ENCODE data around the gene EPS8.
"Not testable (repeated sequence)": the region's sequence is repeated elsewhere in the genome, so short reads cannot be mapped to it uniquely, and the experiment has no call there.

EPS8 gene

DNA sequence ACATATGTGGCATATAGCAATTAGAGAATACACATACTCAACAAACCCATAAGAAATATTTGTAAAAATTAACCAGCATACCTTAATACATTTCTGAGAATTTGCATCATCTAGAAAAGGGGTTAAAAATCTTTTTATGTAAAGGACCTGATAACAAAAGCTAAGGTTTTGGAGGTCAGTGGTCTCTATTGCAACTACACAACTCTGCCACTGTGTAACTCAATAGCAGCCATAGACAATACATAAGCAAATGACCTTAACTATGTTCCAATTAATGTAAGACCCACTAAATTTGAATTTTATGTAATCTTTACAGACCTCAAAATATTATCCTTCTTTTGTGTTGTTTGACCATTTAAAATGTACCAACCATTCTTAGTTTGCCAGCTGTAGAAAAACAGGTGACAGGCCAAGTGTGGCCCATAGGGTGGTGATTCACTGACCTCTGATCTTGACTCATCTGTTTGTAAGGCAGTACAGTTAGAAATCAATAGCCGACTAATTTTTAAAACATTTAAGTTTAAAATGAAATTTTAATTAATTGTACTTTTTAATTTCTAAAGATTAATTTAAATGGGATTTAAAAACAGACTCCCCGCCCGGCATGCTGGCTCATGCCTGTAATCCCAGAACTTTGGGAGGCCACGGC is 7.4 kb upstream of the EPS8 start:
- DNase-seq = no peak

GRCh38 chr12:15794836-15795235 is 5.6 kb upstream of the EPS8 start:
- DNase-seq = no peak

DNA sequence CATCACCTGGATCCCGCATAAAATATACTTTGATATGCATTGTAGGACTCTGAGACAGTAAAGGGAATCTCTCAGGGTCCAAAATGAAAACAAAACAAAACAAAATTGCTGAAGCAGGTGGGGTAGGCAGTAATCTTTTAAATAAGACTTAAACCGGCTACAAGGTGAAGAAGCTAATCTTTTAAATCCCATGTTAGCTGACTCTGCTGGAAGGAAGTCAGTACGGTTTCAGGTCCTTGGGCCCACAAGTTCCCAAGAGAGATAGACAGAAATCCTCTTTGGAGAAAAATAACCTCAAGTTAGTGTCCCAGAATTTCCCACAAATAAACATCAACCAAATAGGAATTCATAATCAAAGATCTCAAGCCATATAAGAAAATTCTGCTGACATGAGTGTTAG is 5.0 kb upstream of the EPS8 start:
- DNase-seq = no peak

DNA sequence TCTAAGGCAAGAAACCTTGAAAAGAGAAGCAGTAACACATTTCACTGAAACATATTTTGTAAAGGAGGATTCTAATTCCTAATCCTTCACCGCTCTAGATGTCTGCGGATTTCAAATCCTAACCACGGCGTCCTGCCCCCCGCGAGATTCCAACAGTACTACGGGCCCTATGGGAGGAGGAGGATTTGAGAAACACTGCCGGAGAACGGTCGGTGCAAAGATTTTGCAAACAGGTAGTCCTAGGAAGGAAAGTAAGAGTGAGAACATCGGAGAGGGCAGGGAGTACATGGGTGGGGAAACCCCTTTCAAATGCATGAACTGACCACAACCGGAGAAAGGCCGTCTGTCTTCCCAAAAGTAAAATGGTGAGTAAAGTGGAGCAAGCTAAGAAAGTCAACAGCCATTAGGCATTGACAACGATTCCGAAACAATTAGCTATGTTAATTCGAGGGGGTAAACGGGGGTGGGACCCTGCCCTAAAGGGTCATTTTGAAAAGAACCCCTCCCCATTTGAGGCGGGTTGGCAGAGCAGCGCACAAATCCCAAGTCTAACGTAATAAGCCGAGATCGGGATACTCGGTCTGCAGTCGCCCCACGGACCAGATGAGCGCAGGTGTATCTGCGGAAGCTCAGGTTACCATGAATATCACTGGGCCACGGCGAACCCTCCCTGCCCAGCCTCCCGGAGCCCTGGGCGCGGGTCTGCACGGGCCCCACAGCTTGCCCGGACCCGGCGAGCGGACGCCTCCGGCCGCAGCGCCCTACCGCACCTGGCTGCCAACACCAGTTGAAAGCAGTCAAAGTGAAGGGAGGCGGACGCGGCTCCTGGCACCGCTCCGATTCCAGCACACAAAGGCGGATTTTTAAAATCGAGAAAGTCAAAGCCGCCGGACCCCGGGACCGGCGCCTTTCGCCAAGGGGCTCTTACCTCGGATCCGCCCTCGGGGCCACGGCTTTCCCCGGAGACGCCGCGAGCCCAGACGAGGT is 662 bp downstream of the EPS8 start:
- peak; percentile 19 for DNase-seq

- no peak for DNase-seq
Observed at GRCh38 chr12:15787778-15788177, 1.4 kb downstream of the EPS8 start.

DNA sequence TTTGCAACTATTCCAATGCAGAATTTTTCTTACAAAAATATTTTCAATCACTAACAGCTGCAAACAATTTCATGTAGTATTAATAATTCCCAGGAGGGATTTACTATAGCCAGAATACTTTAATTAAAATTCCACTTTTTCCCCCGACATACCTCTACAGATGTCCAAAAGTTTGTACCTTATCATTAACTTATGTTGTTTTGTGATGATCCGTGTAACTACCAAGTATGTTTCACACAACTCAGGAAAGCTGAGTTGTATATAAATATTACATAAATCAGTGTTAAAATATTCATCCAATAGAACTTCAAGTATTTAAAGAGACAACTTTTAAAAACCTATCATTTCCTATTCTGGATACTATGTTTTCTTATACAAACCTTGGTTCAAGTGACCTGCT is 2.4 kb downstream of the EPS8 start:
- DNase-seq = no peak

- DNase-seq = no peak
Observed at GRCh38 chr12:15783288-15783687, 5.9 kb downstream of the EPS8 start.

DNA sequence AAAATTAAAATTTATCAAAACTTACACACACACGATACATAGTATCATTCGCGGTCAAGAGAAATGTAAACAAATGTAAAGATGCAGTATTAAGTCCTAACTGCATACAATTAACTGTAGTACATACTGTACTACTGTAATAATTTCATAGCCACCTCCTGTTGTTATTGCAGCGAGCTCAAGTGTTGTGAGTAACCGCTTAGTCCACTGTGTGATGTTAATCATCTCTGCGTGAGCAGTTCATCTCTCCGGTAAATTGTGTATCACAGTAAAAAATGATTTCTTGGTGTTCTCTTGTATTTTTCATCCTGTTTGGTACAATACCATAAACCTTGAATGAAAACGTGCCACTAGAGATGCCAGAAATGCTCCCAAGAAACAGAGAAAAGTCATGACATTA is 6.5 kb downstream of the EPS8 start:
- no peak for DNase-seq

GRCh38 chr12:15779925-15780324 is 9.3 kb downstream of the EPS8 start:
- DNase-seq = no peak

GRCh38 chr12:15778126-15778525 is 11.1 kb downstream of the EPS8 start:
- DNase-seq = no peak

DNA sequence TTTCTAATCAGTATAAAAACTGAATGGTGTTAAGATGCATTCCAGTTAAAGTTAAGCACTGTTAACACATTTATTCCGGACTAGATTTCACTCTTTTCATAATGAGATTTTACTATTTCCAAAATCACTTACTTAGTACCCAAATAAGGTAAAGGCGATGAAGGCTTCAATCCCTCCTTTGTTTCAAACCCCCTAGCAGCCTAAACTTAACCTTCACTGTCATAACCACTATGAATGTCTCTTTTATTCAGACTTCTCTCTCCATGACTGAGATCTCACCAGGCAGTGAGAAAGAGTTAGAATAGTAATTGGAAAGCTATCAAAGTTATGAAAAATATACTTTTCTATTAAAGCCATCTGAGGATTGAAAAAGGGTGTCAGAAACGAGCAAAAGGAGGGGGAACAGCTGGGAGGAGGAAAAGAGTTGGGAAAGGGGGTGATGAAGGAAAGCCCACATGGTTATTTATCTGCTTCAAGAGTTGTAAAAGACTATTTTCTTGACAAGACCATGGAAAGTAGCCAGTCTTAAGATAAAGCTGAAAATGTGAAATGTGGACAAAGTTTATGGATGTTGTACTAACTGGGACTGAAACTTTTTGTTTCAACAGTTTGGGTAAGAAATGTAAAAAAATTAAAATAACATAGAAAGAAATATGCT is 11.7 kb downstream of the EPS8 start:
- no peak for DNase-seq

GRCh38 chr12:15776532-15776931 is 12.7 kb downstream of the EPS8 start:
- DNase-seq = no peak

- no peak for DNase-seq
Observed at GRCh38 chr12:15774819-15775218, 14.4 kb downstream of the EPS8 start.

- DNase-seq = no peak
Observed at GRCh38 chr12:15772405-15773018, 16.7 kb downstream of the EPS8 start.

DNA sequence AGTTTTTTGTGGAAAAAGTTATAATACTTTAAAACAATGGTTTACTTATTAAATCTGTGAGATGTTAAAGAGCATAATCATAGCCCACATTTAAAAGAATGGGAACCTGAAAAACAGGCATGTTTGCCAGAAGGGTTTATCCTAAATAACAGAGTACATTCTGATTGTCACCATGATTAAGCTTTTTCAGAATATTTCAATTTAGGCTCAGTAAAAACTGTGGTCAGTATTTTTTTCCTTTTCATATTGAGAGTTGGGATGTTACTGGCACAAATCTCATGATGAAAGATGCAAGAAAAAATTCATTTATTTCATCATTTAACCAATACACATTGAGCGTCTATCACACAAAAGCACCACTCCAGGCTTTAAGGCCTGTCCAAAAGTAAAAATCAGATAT is 18.6 kb downstream of the EPS8 start:
- DNase-seq = no peak

DNA sequence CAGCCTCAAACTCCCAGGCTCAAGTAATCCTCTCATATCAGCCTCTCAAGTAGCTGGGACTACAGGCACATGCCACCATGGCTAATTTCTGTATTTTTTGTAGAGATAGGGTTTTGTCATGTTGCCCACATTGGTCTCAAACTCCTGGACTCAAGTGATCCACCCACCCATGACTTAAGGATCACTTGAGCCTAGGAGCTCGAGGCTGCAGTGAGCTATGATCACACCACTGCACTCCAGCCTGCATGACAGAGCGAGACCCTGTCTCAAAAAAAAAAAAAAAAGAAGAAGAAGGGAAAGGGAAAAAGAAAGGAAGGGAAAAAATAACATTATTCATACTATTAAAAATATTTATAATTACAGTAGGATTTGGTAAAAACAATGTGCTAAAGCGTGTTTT is 19.2 kb downstream of the EPS8 start:
- no peak for DNase-seq

GRCh38 chr12:15769586-15769985 is 19.6 kb downstream of the EPS8 start:
- DNase-seq = no peak

DNA sequence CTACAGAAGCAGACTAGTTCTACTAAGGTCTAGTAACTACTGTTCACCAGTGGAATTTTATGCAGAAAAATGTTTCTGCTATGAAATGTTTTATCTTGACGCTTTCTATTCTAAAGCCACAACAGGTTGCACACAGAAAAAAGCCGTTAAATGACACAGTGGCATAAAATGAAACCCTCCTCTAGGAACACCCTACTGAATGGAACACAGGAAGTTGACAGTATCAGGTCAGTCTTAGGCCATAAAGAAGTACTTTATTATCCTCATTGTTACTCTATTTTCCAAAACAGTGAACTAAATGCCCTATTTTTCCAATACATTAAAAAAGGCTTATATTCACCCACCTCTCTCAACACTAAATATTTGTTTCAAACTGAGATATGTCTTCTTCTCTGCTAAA is 21.9 kb downstream of the EPS8 start:
- DNase-seq = no peak

- DNase-seq = no peak
Observed at GRCh38 chr12:15763328-15763727, 25.9 kb downstream of the EPS8 start.

- not testable (repeated sequence) for DNase-seq
Observed at GRCh38 chr12:15762162-15762561, 27.0 kb downstream of the EPS8 start.

GRCh38 chr12:15757553-15758255 is 31.5 kb downstream of the EPS8 start:
- DNase-seq = peak; percentile 23

- DNase-seq = no peak
Observed at GRCh38 chr12:15756822-15757221, 32.4 kb downstream of the EPS8 start.

DNA sequence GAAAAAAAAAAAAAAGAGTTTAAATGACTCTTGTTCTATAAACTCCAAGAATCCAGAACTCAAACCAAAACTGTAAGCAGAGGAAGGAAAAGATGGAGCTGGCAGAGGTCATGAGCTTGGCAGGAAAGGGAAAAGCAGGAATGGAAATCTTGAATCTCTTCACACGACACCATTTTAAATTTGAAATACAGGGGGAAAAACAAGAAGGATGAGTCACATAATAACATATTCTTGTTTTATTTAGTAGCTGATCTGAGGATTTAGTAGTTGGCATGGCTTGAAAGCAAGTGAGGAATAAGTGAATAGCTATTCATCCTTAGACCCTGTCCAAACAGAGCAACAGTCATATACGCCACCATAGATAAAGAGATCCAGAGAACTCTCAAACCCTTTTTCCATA is 35.0 kb downstream of the EPS8 start:
- DNase-seq = no peak
